Middle frontal gyrus (tissue), 1 donor: ENCODE data around the gene SIPA1L2.

Experiments
- DNase-seq: peaks from one replicate; pipeline ENCODE4 v3.0.0-alpha.2; 2015; ENCODE audit warnings: low spot score; ENCODE audit errors: extremely low spot score

SIPA1L2 gene

GRCh38 chr1:232650418-232650817 is 20.5 kb upstream of the SIPA1L2 start:
- no peak for DNase-seq

DNA sequence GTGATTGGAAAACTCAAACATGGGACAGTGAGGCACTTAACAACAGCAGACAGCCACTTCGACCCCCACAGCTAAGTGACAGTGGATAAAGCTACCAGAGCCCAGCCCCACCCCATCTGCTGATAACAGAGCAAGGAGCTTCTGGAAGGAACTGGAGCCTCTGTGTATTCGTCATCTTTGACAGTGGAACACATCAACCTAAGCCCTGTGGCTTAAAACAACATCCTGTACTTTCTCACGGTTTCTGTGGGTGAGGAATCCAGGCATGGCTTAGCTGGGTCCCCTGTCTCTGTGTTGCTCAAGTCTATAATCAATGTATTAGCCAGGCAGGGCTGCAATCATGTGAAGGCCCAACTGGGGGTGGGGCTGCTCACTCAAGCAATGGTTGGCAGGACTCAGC is 18.4 kb upstream of the SIPA1L2 start:
- DNase-seq, result no peak

GRCh38 chr1:232644209-232644608 is 14.3 kb upstream of the SIPA1L2 start:
- no peak for DNase-seq

- DNase-seq, result no peak
Observed at GRCh38 chr1:232643251-232643650, 13.3 kb upstream of the SIPA1L2 start.

DNA sequence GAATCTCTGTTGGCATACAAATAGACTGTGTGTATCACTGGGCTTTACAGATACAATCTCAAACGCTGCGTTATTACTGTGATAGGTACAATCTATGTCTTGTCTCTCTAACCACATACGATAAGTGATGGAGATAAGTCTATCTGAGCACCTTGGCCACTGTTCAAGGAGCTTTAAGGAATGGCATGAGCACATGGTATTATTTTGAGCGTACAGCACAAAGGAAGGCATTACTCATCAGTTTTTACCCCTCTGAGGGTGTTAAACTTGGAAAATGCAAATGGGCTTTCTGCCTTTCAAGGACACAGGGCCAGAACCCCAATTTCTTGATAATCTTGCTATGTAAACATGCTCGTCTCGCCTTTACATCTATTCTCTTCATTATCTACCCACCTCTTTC is 11.6 kb upstream of the SIPA1L2 start:
- DNase-seq, result no peak

GRCh38 chr1:232636799-232637198 is 6.9 kb upstream of the SIPA1L2 start:
- no peak for DNase-seq

- DNase-seq, result no peak
Observed at GRCh38 chr1:232635778-232636356, 5.9 kb upstream of the SIPA1L2 start.

DNA sequence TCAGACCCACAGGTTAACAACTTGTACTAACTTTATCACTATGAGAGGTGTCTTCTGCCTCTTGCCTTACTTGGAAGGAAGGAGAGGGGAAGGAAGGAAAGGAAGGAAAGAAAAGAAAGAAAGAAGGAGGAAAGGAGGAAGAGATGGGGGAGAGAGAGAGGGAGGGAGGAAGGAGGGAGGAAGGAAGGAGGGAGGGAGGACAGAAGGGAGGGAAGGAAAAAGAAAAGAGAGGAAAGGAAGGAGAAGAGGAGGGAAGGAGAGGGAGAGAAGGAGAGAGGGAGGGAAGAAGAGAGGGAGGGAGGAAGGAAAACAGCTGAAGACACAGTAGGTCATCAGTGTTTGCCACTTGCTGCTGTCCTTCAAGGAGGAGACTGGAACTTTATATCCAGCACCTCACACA is 5.3 kb upstream of the SIPA1L2 start:
- no peak for DNase-seq

GRCh38 chr1:232634096-232634495 is 4.2 kb upstream of the SIPA1L2 start:
- no peak for DNase-seq

- DNase-seq, result no peak
Observed at GRCh38 chr1:232630894-232631195, 912 bp upstream of the SIPA1L2 start.

DNA sequence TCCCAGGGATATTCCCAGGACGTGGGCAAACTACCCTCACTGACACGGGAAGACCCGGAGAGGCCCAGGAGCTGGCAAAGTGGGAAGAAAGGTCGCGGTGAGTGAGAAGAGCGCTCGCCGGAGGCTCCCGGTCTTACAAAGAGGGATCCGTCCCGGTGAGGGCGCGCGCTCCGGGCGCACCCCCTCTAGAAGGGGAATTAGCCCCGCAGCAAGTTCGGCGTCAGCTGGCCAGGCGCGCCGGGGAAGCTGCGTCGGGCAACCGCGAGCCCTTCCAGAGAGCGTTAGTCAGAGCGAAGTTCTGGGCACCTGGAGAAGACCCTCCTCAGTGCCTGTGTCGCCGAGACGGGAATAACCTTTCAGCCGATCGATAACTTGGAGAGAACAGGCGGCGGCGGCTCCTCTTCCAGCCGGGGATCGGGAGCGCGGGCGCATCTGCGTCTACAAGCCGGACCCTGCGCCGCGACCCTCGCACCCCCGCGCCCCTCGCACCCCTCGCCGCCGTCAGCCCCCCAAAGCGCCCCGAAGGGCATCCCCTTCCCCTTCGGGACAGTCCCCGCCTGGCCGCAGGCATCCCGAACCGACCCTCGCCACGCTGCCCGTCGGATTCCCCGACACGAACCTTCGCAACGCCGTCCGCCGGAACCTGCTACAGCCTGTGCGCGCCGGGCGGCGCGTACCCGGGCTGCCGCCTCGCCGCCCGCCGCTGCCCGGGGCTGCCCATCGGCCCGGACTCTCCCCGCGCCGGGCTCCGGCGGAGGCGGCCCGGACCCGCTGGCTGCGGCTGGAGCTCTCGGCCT is 485 bp downstream of the SIPA1L2 start:
- DNase-seq, result no peak

DNA sequence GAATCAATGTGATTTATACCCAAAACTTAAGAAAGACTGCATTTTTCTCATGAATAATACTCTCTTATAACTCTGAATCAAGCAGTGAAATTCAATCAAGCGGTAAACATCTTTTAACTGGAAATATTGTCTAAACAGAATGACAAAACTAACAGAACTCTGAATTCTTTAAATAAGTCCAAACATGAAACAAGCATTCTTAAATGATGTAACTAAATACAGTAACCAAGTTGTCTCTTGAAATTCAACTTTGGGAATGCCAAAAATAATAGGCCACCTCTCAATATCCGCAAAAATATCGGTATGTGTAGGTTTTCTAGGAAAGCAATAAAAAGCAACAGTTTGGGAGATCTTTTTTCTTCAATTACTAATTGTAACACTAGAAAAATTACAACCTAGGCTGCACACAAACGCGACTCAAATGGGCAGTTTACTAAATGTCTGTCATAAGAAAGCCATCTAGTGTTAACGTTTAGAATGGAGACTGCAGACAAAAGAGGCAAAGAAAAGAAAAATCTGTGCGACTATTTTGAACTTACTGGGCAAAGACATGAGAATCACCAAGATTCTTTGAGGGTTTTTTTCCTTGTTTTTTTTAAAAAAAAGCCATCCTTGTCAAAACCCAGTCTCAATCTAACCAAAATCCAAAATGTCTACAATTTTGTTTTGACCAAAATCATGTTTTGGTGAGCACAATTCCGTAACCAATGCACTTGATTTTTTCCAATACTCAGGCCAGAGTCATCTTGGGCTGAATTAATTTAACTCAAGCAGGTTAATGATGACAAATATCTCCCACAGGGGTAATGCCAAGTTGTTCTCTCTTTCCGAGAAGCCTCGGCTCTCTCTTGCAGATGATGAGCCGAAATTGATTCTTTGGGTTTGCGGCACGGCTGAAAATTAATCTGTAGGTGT is 1.3 kb downstream of the SIPA1L2 start:
- no peak for DNase-seq

GRCh38 chr1:232627645-232628334 is 2.1 kb downstream of the SIPA1L2 start:
- no peak for DNase-seq

GRCh38 chr1:232627171-232627570 is 2.8 kb downstream of the SIPA1L2 start:
- no peak for DNase-seq

DNA sequence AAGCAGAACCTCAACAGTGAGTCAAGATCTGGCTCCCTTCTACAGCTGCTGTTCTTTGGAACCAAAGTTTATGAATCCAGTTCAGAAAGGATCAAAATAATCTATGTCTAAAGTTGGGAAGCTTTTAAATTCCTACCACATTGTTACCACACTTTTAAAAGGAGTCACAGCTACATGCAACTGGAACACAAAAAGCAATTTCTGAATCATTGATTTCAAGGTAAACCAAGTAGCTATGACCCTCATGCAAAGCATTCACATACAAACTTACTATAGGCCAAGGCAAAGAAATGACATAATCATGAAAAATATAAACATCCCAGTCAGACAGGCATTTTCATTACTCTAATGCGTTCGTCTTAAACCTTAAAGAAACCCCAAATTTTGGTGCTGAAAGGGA is 3.5 kb downstream of the SIPA1L2 start:
- DNase-seq, result no peak

- no peak for DNase-seq
Observed at GRCh38 chr1:232625319-232625868, 4.5 kb downstream of the SIPA1L2 start.

- DNase-seq, result no peak
Observed at GRCh38 chr1:232624546-232625281, 5.2 kb downstream of the SIPA1L2 start.

GRCh38 chr1:232622981-232623380 is 7.0 kb downstream of the SIPA1L2 start:
- no peak for DNase-seq

GRCh38 chr1:232622378-232622777 is 7.6 kb downstream of the SIPA1L2 start:
- no peak for DNase-seq

- no peak for DNase-seq
Observed at GRCh38 chr1:232621050-232621449, 8.9 kb downstream of the SIPA1L2 start.
